HG02885 (cell line): ENCODE results near the gene OSBPL5.
"Not testable (repeated sequence)": the region's sequence is repeated elsewhere in the genome, so short reads cannot be mapped to it uniquely, and the experiment has no call there.

Experiments
- ATAC-seq: cut with Tn5 transposase; IDR thresholded peaks from one replicate; pipeline ENCODE4 v1.9.1; 2021; ENCODE audit warnings: mild to moderate bottlenecking; ENCODE audit not compliant: unreplicated experiment, poor library complexity

The OSBPL5 gene

GRCh38 chr11:3066308-3066707 lies 98.8 kb downstream of the OSBPL5 start:
- not testable (repeated sequence) for ATAC-seq

DNA sequence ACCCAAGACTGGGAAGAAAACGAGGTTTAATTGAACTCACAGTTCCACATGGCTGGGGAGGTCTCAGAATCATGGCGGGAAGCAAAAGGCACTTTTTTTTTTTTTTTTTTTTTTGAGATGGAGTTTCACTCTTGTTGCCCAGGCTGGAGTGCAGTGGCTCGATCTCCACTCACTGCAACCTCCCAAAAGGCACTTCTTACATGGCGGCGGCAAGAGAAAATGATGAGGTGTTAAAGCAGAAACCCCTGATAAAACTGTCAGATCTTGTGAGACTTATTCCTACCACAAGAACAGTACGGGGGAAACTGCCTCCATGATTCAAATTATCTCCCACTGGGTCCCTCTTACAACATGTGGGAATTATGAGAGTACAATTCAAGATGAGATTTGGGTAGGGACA lies 100.4 kb downstream of the OSBPL5 start:
- not testable (repeated sequence) for ATAC-seq

- ATAC-seq, result not testable (repeated sequence)
These were observed 101.2 kb downstream of the OSBPL5 start for GRCh38 chr11:3063876-3064275.

- ATAC-seq, result not testable (repeated sequence)
These were observed 101.7 kb downstream of the OSBPL5 start for GRCh38 chr11:3063432-3063831.

- ATAC-seq, result no peak
These were observed 104.6 kb downstream of the OSBPL5 start for GRCh38 chr11:3060436-3061025.

DNA sequence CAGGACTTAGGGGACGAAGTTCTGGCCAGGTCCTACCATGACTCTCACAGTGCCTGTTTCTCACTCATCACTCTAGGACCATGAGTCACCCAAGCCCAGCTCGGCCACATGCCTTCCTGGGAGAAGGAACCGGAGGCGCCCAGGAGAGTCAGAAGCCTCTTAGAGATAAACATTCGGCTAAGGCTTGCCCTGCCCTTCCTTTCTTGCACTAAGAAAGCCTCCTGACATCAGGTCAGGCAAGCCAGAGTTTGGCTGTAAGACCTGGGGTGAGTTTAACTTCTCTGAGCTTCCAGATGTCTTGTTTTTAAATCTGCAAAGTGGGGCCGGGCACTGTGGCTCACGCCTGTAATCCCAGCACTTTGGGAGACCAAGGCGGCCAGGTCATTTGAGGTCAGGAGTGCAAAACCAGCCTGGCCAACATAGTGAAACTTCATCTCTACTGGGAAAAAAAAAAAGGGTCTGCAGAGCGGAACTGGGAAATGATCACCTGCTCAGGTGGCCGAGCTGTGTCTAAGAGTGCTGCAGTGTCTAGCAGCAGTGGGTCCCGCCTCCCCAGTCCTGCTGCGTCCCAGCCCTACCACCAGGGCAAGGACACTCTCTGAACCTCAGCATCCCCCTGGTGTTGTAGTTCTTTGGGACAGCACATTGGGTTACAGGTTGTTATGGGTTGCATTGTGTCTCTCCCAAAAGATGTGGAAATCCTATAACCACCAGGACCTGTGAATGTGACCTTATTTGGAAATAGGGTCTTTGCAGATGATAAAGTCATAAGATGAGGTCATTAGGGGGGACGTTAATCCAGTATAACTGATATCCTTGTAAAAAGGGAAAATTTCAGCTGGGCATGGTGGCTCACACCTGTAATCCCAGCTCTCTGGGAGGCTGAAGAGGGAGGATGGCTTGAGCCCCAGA lies 106.1 kb downstream of the OSBPL5 start:
- ATAC-seq, result no peak

- peak; percentile 99 for ATAC-seq
These were observed 107.8 kb downstream of the OSBPL5 start, which contains the start of gene CARS1 for GRCh38 chr11:3057069-3057963. Gene CARS1 (minus strand): TSS chr11:3057423. CDS start chr11:3057367, 56 bp downstream.

DNA sequence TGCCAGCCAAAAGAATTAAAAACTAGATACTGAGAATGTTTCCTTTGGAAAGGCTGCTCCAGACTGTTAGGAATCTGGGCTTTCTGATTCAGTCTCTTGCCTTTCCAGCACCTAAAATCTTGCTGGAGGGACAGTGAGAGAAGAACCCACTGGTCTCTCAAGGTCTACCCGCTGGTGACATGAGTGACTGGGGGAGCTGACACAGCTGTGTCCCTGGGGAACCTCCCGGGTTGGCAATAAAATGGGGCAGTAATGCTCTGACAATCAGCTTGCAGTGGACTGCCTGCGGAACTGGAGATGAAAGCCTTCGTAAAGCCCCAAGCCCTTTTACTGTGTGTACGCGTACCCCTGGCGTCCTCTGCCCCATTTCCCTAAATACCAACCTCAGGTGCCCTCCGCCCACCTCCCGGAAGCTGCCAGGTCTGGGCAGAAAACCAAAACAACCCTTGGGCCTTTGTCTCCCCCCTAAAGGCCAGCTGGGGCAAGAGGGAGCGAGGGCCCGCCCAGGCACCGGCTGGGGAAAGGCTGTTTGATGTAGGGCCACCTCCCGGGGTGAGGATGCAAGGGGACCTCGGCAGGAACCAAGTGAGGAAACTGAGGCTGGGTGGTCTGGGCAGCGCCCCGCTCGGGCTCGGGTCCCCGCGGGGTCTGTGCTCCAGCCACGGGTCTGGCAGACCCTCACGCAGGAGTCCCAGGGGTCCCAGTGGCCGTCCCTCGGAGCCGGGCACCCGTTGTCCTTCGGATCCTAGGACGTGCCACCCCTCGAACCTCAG lies 108.6 kb downstream of the OSBPL5 start:
- peak; percentile 3 for ATAC-seq

- no peak for ATAC-seq
These were observed 109.2 kb downstream of the OSBPL5 start for GRCh38 chr11:3055891-3056290.

DNA sequence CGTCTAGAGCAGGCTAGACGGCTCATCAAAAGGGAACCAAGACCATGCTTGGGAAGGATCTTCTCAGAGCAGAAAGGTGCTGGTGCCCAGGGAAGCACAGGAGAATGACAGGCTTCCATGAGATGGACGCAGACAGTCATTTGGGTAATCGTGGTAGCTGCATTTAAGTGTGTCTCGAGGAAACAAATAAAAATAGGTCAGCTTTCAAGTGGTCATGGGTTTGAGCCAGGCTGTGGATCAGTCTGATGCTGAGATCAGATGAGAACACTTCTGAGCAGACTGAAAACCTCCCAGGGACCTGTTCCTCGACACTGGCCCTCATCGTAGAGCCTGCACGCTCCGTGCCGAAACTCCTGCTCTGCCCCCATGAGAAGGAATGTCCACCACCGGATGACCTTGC lies 112.5 kb downstream of the OSBPL5 start:
- no peak for ATAC-seq

GRCh38 chr11:3052109-3052479 lies 113.0 kb downstream of the OSBPL5 start:
- ATAC-seq, result no peak

GRCh38 chr11:3051196-3052108 lies 113.7 kb downstream of the OSBPL5 start:
- ATAC-seq, result no peak

GRCh38 chr11:3050386-3051195 lies 114.5 kb downstream of the OSBPL5 start:
- no peak for ATAC-seq

DNA sequence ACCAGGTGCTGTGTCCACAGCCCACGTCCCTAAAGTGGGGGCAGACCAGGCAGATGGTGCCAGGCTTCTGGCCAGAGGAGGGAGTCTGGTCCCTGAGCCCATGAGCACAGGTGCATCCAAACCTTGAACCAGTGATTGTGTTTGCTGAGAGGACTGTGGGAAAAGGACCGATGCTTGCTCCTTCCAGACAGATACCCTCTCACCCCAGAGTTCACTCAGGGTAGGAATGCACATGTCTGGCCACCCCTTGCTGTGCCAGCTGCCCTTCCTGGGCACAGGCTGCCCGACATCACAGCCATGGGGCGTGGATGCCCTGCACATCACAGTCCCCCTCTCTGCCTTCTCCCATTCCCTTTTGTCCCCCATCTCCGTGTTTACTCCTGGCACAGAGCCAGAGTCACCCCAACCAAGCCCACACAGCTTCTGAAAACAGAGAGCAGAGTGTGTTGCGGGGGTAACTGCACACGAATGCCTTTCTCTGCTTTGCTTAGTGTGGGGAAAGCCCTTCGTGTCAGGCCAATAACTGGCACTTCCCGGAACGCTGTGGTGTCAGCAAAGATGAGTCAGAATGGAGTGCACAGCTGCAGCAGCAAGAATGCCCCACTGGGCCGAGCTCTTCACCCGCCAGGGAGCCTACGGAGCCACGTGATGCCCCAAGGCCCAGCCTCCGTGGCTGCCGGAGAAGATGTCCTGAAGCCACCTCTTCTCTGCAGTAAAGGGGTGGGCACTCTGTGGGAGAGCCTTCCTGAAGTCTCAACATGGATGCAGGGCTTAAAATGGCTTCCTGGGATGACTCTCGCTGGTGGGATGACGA lies 115.5 kb downstream of the OSBPL5 start:
- peak; percentile 95 for ATAC-seq

GRCh38 chr11:3047637-3048036 lies 117.5 kb downstream of the OSBPL5 start:
- ATAC-seq, result no peak

DNA sequence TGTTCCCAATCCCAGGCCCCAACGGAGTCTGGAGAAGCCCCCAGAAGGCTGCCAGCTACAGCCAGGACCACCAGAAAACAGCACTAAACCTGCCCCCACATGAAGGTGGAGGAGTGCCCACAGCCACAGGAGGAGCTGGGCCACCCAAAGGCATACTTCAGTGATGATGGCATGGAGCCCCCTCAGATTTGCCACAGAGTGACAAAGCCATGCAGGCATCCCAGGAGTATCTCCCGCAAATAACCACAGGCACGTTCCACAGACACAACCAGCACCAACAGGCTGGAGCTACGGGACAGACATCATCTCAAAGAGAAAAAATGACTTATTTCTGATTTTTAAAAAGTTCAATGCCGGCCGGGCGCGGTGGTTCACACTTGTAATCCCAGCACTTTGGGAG lies 118.5 kb downstream of the OSBPL5 start:
- ATAC-seq, result no peak

GRCh38 chr11:3046190-3046589 lies 118.9 kb downstream of the OSBPL5 start:
- no peak for ATAC-seq
